Measurements from ENCODE around the gene OR5T1. TPM values are rescaled to one million over a fixed set of nuclear protein-coding genes. Genes with fewer than 3 reads are reported as not detected.

The OR5T1 gene
- not detected for total RNA-seq

DNA sequence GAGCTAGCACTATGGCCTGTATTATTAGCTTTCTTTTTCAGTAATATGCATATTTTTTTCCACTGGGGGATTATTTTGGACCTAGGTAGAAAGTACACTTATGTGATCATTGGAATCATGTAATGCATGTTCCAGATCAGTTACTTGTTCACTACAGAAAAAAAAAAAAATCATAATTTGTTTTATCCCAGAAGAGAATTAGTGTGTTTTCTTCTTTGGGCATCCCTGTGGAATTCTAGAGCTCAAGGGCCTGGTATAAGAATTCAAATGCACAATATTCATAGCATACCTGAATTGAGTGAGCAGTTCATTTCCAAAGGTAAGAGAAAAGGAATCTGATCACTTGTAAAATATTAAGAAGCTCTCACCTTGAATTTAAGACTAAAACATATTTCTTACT lies at the start of gene OR5T1:
TSS of gene OR5T1 (plus strand) at position 301 of the 400 bp plus-strand sequence. CDS start 1,485 bp downstream, outside the sequence.
- Mint-ChIP-seq H3K4me1 (no peaks in the 10 kb centered on the region), H3K27ac (no peak within 1 kb of the TSS), H3K27me3 (no peaks in the 10 kb centered on the region), H3K36me3 (ENCODE audit: low read depth) (no peaks in the 10 kb centered on the region), H3K9me3 (peaks cover 24% of the 10 kb centered on the region), H3K4me3 (no peak within 1 kb of the TSS)
- no peak for ATAC-seq (replicated peaks)

DNA sequence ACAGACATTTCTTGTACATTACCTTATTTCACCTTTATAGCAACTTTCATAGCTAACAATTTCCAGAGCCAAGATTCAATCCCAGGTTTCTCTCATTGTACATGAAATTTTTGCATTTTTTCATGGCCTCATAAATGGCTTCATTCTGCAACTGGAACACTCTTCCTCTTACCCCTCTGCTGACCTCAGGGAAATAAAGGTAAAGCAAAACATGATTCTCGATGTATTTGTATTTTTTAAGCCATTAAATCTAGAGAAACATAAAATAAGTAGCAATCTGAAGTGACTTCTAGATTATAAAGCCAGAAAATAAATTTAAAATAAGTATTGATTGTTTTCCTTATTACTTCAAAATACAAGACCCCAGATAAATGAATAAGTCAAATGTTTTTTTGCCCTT lies 39.8 kb upstream of the OR5T1 start, which contains the start of gene OR5T2:
TSS of gene OR5T2 (minus strand) at position 101 of the 400 bp plus-strand sequence. CDS start 1,193 bp downstream, outside the sequence.
- H3K4me1 Mint-ChIP-seq, result no peaks in the 10 kb centered on the region
- peaks cover 6% of the 10 kb centered on the region for H3K9me3 Mint-ChIP-seq
- no peaks in the 10 kb centered on the region for H3K27me3 Mint-ChIP-seq
- H3K4me3 Mint-ChIP-seq, result no peak within 1 kb of the TSS
- no peak for ATAC-seq (replicated peaks)
- no peak within 1 kb of the TSS for H3K27ac Mint-ChIP-seq
- H3K36me3 Mint-ChIP-seq (ENCODE audit: low read depth), result no peaks in the 10 kb centered on the region

DNA sequence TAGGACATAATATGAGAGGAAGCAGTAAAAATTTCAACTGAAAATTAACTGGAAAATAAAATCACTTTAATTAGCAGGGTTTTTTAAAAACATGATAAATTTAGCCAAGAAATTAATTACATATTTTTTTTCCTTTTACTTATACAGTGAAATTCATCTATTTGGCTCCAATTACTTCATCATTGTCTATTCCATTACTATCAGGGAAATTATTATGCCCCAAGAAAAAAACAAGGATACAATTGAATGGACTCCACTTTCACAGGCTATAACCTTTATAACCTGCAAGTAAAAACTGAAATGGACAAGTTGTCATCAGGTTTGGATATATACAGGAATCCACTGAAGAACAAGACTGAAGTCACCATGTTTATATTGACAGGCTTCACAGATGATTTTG lies 22.0 kb upstream of the OR5T1 start, which contains the start of gene OR5T3:
TSS of gene OR5T3 (plus strand) at position 301 of the 400 bp plus-strand sequence. CDS start at position 301, 0 bp downstream.
- Mint-ChIP-seq H3K27ac (no peak within 1 kb of the TSS), H3K27me3 (no peaks in the 10 kb centered on the region), H3K9me3 (peaks cover 17% of the 10 kb centered on the region), H3K4me3 (no peak within 1 kb of the TSS), H3K4me1 (no peaks in the 10 kb centered on the region), H3K36me3 (ENCODE audit: low read depth) (no peaks in the 10 kb centered on the region)
- no peak for ATAC-seq (replicated peaks)

- Mint-ChIP-seq H3K27ac (no peak overlapping the region), H3K27me3 (no peaks in the 10 kb centered on the region), H3K4me3 (no peak overlapping the region), H3K9me3 (peaks cover 26% of the 10 kb centered on the region), H3K36me3 (ENCODE audit: low read depth) (no peaks in the 10 kb centered on the region), H3K4me1 (no peaks in the 10 kb centered on the region)
- no peak for ATAC-seq (replicated peaks)
Measured at GRCh38 chr11:56271092-56271491, 2.9 kb upstream of the OR5T1 start.

DNA sequence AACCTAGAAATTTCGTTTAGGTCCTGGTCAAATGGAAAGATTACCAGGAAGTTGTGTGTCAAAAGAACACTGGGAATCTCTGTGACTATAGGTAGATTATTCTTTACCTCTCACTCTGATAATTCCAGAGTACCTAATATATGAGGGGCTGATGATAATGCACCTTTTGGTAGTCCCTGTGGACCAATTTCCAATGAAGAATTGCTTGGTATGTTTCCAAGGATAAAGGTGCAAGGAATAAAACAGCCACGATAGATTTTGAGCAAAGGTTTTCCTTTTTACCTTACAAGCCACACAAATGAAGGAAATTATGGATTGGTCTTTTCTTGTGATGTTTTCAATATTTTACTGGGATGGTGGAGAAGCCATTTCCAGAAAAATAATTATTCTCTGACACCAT lies 18.2 kb downstream of the OR5T1 start, which contains the start of gene OR8H1:
TSS of gene OR8H1 (minus strand) at position 101 of the 400 bp plus-strand sequence. CDS start 1,192 bp downstream, outside the sequence.
- Mint-ChIP-seq H3K4me1 (no peaks in the 10 kb centered on the region), H3K9me3 (peaks cover 11% of the 10 kb centered on the region), H3K36me3 (ENCODE audit: low read depth) (no peaks in the 10 kb centered on the region), H3K4me3 (no peak within 1 kb of the TSS), H3K27ac (no peak within 1 kb of the TSS), H3K27me3 (no peaks in the 10 kb centered on the region)
- ATAC-seq (replicated peaks), result no peak

DNA sequence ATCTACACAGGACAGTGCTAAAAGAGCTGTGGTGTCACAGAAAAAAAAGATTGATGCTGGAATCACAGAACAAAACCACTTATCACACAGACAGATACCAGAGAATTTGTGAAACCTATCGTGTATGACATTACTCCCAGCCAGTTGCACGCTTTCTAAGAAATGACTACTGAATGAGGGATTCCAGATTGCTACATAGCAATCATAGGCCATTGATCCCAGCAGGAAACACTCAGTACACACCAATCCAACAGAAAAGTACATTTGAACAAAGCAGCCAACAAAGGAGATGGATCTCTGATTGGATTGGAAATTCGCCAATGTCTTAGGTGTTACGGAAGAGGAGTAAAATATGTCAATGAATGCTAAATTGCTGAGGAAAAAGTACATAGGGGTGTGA lies 22.9 kb downstream of the OR5T1 start:
- Mint-ChIP-seq H3K9me3 (peaks cover 6% of the 10 kb centered on the region), H3K4me1 (no peaks in the 10 kb centered on the region)

DNA sequence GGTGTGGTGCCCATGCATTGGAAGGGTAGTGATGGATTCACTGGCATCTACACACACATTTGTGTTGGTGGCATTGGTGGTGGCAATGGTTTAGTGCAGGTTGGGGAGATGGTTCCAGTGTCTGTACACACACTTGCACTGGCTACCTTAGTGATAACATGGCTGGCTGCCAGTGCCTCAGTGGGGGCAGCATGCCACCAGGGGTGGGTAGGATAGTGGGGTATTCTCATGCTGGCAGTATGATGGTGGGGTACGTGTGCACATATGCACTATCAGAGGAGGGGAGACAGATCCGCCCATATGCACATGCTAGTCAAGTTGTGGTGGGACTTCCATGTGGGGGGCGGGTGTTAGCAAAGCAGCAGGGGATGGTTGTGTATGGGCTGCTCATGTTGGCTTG lies 33.9 kb downstream of the OR5T1 start:
- no peak overlapping the region for H3K27ac Mint-ChIP-seq
- H3K27me3 Mint-ChIP-seq, result no peaks in the 10 kb centered on the region
- no peak overlapping the region for H3K4me3 Mint-ChIP-seq
- H3K9me3 Mint-ChIP-seq, result peaks cover 34% of the 10 kb centered on the region
- no peak for ATAC-seq (replicated peaks)
- no peaks in the 10 kb centered on the region for H3K4me1 Mint-ChIP-seq
- H3K36me3 Mint-ChIP-seq (ENCODE audit: low read depth), result no peaks in the 10 kb centered on the region

More for the DNA sequence above, 22.9 kb downstream of the OR5T1 start:
- no peaks in the 10 kb centered on the region for H3K27me3 Mint-ChIP-seq
- H3K4me3 Mint-ChIP-seq, result no peak overlapping the region
- no peak overlapping the region for H3K27ac Mint-ChIP-seq
- H3K36me3 Mint-ChIP-seq (ENCODE audit: low read depth), result no peaks in the 10 kb centered on the region
- ATAC-seq (replicated peaks), result no peak

DNA sequence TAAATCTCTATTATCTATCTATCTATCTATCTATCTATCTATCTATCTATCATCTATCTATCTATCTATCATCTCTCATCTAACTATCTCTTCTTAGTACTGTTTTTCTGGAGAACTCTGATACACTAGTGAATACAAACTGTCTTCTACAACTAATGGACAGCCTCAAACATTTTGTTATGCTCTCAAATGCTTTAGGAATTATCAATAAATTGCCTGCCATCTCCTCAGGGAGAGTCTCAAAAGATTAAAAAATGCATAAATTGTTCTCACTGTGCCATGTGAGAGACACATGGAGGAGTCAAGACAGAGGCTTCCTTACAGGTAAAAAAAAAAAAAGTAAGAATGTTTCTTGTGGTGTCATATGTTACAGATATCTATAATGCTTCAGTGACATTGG lies 40.9 kb downstream of the OR5T1 start, which contains the start of gene OR8K3:
TSS of gene OR8K3 (plus strand) at position 301 of the 400 bp plus-strand sequence. CDS start 3,163 bp downstream, outside the sequence.
- no peak within 1 kb of the TSS for H3K27ac Mint-ChIP-seq
- peaks cover 12% of the 10 kb centered on the region for H3K9me3 Mint-ChIP-seq
- no peak for ATAC-seq (replicated peaks)
- H3K4me1 Mint-ChIP-seq, result no peaks in the 10 kb centered on the region
- no peaks in the 10 kb centered on the region for H3K36me3 Mint-ChIP-seq (ENCODE audit: low read depth)
- H3K27me3 Mint-ChIP-seq, result no peaks in the 10 kb centered on the region
- H3K4me3 Mint-ChIP-seq, result no peak within 1 kb of the TSS

Other genes starting within 250 kb of the OR5T1 start
- gene OR5AS1, start 246.5 kb upstream of the OR5T1 start, total RNA-seq, result not detected
- not detected for gene OR8I2, start 180.8 kb upstream of the OR5T1 start, total RNA-seq
- gene OR8H2, start 170.5 kb upstream of the OR5T1 start, total RNA-seq, result not detected
- gene OR8H3, start 151.8 kb upstream of the OR5T1 start, total RNA-seq, result not detected
- not detected for gene OR8J3, start 134.0 kb upstream of the OR5T1 start, total RNA-seq
- gene OR8K5, start 113.8 kb upstream of the OR5T1 start, total RNA-seq, result not detected
- not detected for gene OR5J2, start 97.5 kb upstream of the OR5T1 start, total RNA-seq
- gene OR5T2, start 39.9 kb upstream of the OR5T1 start, total RNA-seq, result not detected
- gene OR5T3, start 21.9 kb upstream of the OR5T1 start, total RNA-seq, result not detected
- gene OR8H1, start 18.1 kb downstream of the OR5T1 start, total RNA-seq, result not detected
- gene OR8K3, start 41.0 kb downstream of the OR5T1 start, total RNA-seq, result not detected
- not detected for gene OR8K1, start 71.9 kb downstream of the OR5T1 start, total RNA-seq
- gene OR8J1, start 80.1 kb downstream of the OR5T1 start, total RNA-seq, result not detected
- gene OR8U1, start 101.5 kb downstream of the OR5T1 start, total RNA-seq, result not detected
- gene OR5AL1, start 138.5 kb downstream of the OR5T1 start, total RNA-seq, result not detected
- not detected for gene OR5M3, start 199.2 kb downstream of the OR5T1 start, total RNA-seq
- not detected for gene OR5M8, start 217.2 kb downstream of the OR5T1 start, total RNA-seq